Measurements from ENCODE around the gene DGKI. TPM values are rescaled to one million over a fixed set of nuclear protein-coding genes. Genes with fewer than 3 reads are reported as not detected.

Gene DGKI
- polyA plus RNA-seq, 2 of the 4 experiments (the other 2 are of a cell fraction) = 0.05 to 0.08 TPM

- FAIRE-seq (no peak), ATAC-seq (no peak), DNase-seq (ENCODE audit: low read depth in 1 of 2, low spot score in 1 of 2) (no peak)
- H3K4me1 ChIP-seq = no peaks in the 10 kb centered on the region
- TF ChIP-seq NR3C1 (IDR thresholded peaks at IDR 0.05) (no peak), NFE2L2 (conservative IDR thresholded peaks at IDR 0.05; ENCODE audit: low read length) (no peak), SMC3 (IDR thresholded peaks at IDR 0.05) (no peak), NPAS2 (CRISPR knock-in tag; IDR thresholded peaks at IDR 0.05; ENCODE audit: borderline replicate concordance) (no peak), FOXS1 (CRISPR knock-in tag; IDR thresholded peaks at IDR 0.05) (no peak), HMGXB4 (CRISPR knock-in tag; IDR thresholded peaks at IDR 0.05; ENCODE audit: borderline replicate concordance) (no peak), CEBPB (IDR thresholded peaks at IDR 0.05) (no peak), RFX5 (IDR thresholded peaks at IDR 0.05) (no peak), RNF2 (IDR thresholded peaks at IDR 0.05; ENCODE audit: borderline replicate concordance, low read depth) (no peak), SREBF2 (IDR thresholded peaks at IDR 0.05) (no peak), RAD21 (conservative IDR thresholded peaks at IDR 0.05 in 1 of 2, IDR thresholded peaks at IDR 0.05 in 1 of 2) (no peak)
- TF ChIP-seq, protein P1, sequence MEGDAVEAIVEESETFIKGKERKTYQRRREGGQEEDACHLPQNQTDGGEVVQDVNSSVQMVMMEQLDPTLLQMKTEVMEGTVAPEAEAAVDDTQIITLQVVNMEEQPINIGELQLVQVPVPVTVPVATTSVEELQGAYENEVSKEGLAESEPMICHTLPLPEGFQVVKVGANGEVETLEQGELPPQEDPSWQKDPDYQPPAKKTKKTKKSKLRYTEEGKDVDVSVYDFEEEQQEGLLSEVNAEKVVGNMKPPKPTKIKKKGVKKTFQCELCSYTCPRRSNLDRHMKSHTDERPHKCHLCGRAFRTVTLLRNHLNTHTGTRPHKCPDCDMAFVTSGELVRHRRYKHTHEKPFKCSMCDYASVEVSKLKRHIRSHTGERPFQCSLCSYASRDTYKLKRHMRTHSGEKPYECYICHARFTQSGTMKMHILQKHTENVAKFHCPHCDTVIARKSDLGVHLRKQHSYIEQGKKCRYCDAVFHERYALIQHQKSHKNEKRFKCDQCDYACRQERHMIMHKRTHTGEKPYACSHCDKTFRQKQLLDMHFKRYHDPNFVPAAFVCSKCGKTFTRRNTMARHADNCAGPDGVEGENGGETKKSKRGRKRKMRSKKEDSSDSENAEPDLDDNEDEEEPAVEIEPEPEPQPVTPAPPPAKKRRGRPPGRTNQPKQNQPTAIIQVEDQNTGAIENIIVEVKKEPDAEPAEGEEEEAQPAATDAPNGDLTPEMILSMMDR (IDR thresholded peaks at IDR 0.05) = no peak
- 2% methylated on average over 6 of the region's 6 CpGs for WGBS (ENCODE audit: missing lambda C conversion rate)
- H3K4me2 ChIP-seq = no peak overlapping the region
- ChIA-PET CTCF (interaction anchor here (0.6 kb wide), 1 partner anchor 1376 kb away, joined by 4 read pairs; no protein-coding TSS in a partner anchor), POLR2A (no interaction called here)
- no peaks in the 10 kb centered on the region for H3K9me3 ChIP-seq
- H3K27ac ChIP-seq = no peak overlapping the region
- no peak overlapping the region for H3K4me3 ChIP-seq
Measured at GRCh38 chr7:137492889-137493288, 353.9 kb downstream of the DGKI start.

GRCh38 chr7:137489880-137490279, 356.9 kb downstream of the DGKI start:
- TF ChIP-seq, protein P2, sequence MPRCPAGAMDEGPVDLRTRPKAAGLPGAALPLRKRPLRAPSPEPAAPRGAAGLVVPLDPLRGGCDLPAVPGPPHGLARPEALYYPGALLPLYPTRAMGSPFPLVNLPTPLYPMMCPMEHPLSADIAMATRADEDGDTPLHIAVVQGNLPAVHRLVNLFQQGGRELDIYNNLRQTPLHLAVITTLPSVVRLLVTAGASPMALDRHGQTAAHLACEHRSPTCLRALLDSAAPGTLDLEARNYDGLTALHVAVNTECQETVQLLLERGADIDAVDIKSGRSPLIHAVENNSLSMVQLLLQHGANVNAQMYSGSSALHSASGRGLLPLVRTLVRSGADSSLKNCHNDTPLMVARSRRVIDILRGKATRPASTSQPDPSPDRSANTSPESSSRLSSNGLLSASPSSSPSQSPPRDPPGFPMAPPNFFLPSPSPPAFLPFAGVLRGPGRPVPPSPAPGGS (IDR thresholded peaks at IDR 0.05) = no peak
- no peak for TF ChIP-seq HOXB13 (CRISPR knock-in tag; IDR thresholded peaks at IDR 0.05; ENCODE audit: low read depth)
- TF ChIP-seq USF2 (IDR thresholded peaks at IDR 0.05) = no peak
- TF ChIP-seq BHLHE40 (IDR thresholded peaks at IDR 0.05; ENCODE audit: low read depth, low read length) = no peak
- TF ChIP-seq CBX2 (IDR thresholded peaks at IDR 0.05; ENCODE audit: borderline replicate concordance, low read depth) = no peak
- TF ChIP-seq PHF8 (IDR thresholded peaks at IDR 0.05; ENCODE audit: borderline replicate concordance, low read depth) = no peak
- TF ChIP-seq HMGXB4 (CRISPR knock-in tag; IDR thresholded peaks at IDR 0.05; ENCODE audit: borderline replicate concordance) = no peak
- no peak for TF ChIP-seq CHD2 (IDR thresholded peaks at IDR 0.05; ENCODE audit: low read length, partially characterized antibody)
- TF ChIP-seq MYC (IDR thresholded peaks at IDR 0.05; ENCODE audit: borderline replicate concordance, low read length) = no peak
- Histone ChIP-seq H3K4me1 (no peaks in the 10 kb centered on the region), H3K4me2 (no peak overlapping the region), H3K4me3 (no peak overlapping the region), H3K27ac (no peak overlapping the region), H3K9me3 (no peaks in the 10 kb centered on the region)
- FAIRE-seq (no peak), ATAC-seq (no peak), DNase-seq (ENCODE audit: low read depth in 1 of 2, low spot score in 1 of 2) (no peak)
- 2% methylated on average over 2 of the region's 2 CpGs for WGBS (ENCODE audit: missing lambda C conversion rate)
- CTCF ChIA-PET = interaction anchor here (0.9 kb wide), 1 partner anchor 37 kb away, joined by 3 read pairs; no protein-coding TSS in a partner anchor
- POLR2A ChIA-PET = no interaction called here
